ENCODE measurements around the gene NLRP3.
"Not testable (repeated sequence)": the region's sequence is repeated elsewhere in the genome, so short reads cannot be mapped to it uniquely, and the experiment has no call there.

The NLRP3 gene

GRCh38 chr1:247472035-247472434 is 56.1 kb downstream of the NLRP3 start:
- DNase-seq, result no peak

GRCh38 chr1:247474367-247474766 is 58.4 kb downstream of the NLRP3 start:
- DNase-seq, result no peak

GRCh38 chr1:247475793-247476192 is 59.8 kb downstream of the NLRP3 start:
- DNase-seq, result no peak

GRCh38 chr1:247476328-247477058 is 60.5 kb downstream of the NLRP3 start:
- not testable (repeated sequence) for DNase-seq

GRCh38 chr1:247482747-247483146 is 66.8 kb downstream of the NLRP3 start:
- no peak for DNase-seq

- DNase-seq, result no peak
Observed at GRCh38 chr1:247487057-247487456, 71.1 kb downstream of the NLRP3 start.

GRCh38 chr1:247491328-247491727 is 75.4 kb downstream of the NLRP3 start:
- no peak for DNase-seq

- no peak for DNase-seq
Observed at GRCh38 chr1:247493106-247493505, 77.1 kb downstream of the NLRP3 start.

- no peak for DNase-seq
Observed at GRCh38 chr1:247494767-247495166, 78.8 kb downstream of the NLRP3 start.

GRCh38 chr1:247496581-247497285 is 80.8 kb downstream of the NLRP3 start:
- DNase-seq, result no peak

Data from activated naive CD4-positive, alpha-beta T cell (primary cell).